Midbrain (tissue), 1 donor: ENCODE results near the gene KLK6.

ENCODE experiments used
- DNase-seq: peaks from one replicate; lab custom pipeline; 2025; lab: John Stamatoyannopoulos, UW

KLK6 gene

DNA sequence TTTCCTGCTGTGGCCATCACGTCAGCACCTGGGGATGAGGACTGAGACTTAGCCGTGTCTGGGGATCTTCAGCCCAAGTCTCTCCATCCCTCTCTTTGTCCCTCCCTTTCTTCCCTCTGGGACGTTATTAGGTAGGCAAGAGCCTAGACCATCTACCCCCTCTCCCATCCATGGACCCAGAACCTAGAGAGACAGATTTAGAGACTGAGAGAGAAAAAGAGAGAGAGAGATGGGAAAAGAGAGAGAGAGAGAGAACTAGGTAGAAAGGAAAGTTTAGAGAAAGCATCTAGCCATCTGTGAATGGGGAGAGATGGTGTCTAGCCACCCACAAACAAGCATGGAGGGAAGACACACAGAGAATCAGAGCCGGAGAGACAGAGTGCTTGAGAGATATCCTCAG, 58.7 kb downstream of the KLK6 start:
- no peak for DNase-seq

DNA sequence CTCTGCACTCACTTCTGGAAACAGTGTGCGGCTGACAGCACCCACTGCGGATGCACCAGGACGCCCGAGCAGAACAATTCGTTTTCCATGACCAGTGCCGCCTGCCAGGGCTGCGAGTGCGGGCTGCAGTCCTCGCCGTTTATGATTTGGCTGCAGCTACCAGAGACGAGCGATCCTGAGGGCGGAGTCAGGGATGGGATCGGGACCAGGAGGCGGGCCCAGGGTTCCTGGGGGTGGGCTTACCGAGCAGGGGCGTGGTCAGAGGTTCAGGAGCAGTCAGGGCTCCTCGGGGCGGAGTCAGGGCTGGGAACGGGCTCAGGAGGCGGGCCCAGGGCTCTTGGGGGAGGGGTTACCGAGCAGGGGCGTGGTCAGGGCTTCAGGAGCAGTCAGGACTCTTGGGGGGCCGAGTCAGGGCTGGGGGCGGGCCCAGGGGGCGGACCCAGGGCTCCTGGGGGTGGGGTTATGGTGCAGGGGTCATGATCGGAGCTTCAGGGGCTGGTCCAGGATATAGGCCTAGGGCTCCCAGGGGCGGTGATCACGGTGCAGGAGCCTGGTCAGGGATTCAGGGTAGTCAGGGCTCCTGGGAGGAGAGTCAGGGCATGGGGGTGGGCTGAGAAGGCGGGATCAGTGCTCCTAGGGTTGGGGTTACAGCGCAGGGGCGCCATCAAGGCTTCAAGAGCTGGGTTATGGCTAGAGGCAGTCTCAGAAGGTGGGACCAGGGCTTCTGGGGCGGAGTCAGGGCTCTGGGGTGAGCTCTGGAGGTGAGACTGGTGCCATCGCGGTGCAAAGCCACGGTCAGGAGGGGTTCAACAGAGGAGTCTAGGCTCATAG, 59.9 kb downstream of the KLK6 start:
- DNase-seq = no peak
